Keratinocyte (primary cell): ENCODE data around the gene UCHL1. TPM values are rescaled to one million over a fixed set of nuclear protein-coding genes. Genes with fewer than 3 reads are reported as not detected.

Source experiments
- DNase-seq: peaks from one replicate; pipeline ENCODE4 v3.0.0-alpha.2; 2011; ENCODE audit warnings: low read depth, missing footprints, low spot score
- FAIRE-seq: peaks from 2 replicates; lab custom pipeline; 2011; peaks lifted over from hg19 to GRCh38; lab: Jason Lieb, UNC
- H2AFZ ChIP-seq: 2 replicates; pipeline ENCODE4 v1.6.0; 2012; ENCODE audit warnings: low read length, control low read depth, inconsistent platforms; ENCODE audit not compliant: control insufficient read depth
- H3K27ac ChIP-seq: 2 replicates; pipeline ENCODE4 v1.5.1; 2011; ENCODE audit warnings: low read length; ENCODE audit not compliant: control insufficient read depth, insufficient read depth
- H3K27me3 ChIP-seq: 3 replicates; pipeline ENCODE4 v1.6.0; 2011; ENCODE audit warnings: low read length; ENCODE audit not compliant: control insufficient read depth, insufficient read depth; ENCODE audit errors: extremely low read depth
- H3K36me3 ChIP-seq, 2 experiments: 2 replicates in 1 of 2; 3 replicates in 1 of 2; pipeline ENCODE4 v1.5.1; 2011; ENCODE audit warnings: low read length in 2 of 2, mild to moderate bottlenecking in 1 of 2; ENCODE audit not compliant: control insufficient read depth in 2 of 2, insufficient read depth in 2 of 2; ENCODE audit errors: extremely low read depth in 1 of 2
- H3K4me1 ChIP-seq: 3 replicates; pipeline ENCODE4 v1.5.1; 2011; ENCODE audit warnings: low read length; ENCODE audit not compliant: control insufficient read depth, insufficient read depth; ENCODE audit errors: extremely low read depth
- H3K4me2 ChIP-seq: 3 replicates; pipeline ENCODE4 v1.6.0; 2011; ENCODE audit warnings: low read depth, low read length; ENCODE audit not compliant: control insufficient read depth, insufficient read depth; ENCODE audit errors: extremely low read depth
- H3K4me3 ChIP-seq, 3 experiments: fragments of 200-600 bp in 1 of 3; sonication (generic) in 1 of 3; 2 replicates in 2 of 3; 3 replicates in 1 of 3; pipeline ENCODE4 v1.5.1; 2011 to 2016; ENCODE audit warnings: low read length in 3 of 3, mild to moderate bottlenecking in 3 of 3, control low read depth in 2 of 3, inconsistent platforms in 1 of 3, low read depth in 1 of 3, mixed read lengths in 1 of 3, mixed run types in 1 of 3, moderate library complexity in 1 of 3; ENCODE audit not compliant: control insufficient read depth in 2 of 3, insufficient read depth in 2 of 3; ENCODE audit errors: extremely low read depth in 1 of 3
- H3K79me2 ChIP-seq: 2 replicates; pipeline ENCODE4 v1.6.0; 2012; ENCODE audit warnings: low read length; ENCODE audit not compliant: control insufficient read depth, insufficient read depth
- H3K9ac ChIP-seq: 3 replicates; pipeline ENCODE4 v1.6.0; 2011; ENCODE audit warnings: low read length; ENCODE audit not compliant: control insufficient read depth, insufficient read depth; ENCODE audit errors: extremely low read depth
- H3K9me1 ChIP-seq: 3 replicates; pipeline ENCODE4 v1.6.0; 2011; ENCODE audit warnings: low read length; ENCODE audit not compliant: control insufficient read depth, insufficient read depth; ENCODE audit errors: extremely low read depth
- H3K9me3 ChIP-seq: 2 replicates; pipeline ENCODE4 v1.5.1; 2012; ENCODE audit warnings: low read depth, low read length; ENCODE audit not compliant: control insufficient read depth
- H4K20me1 ChIP-seq: 3 replicates; pipeline ENCODE4 v1.6.0; 2011; ENCODE audit warnings: low read length; ENCODE audit not compliant: control insufficient read depth, insufficient read depth; ENCODE audit errors: extremely low read depth
- CTCF ChIP-seq, 3 experiments: IDR thresholded peaks in 1 of 3; conservative IDR thresholded peaks in 1 of 3; optimal IDR thresholded peaks in 1 of 3; 2 replicates in 2 of 3; 3 replicates in 1 of 3; pipeline versions ENCODE3 to v1.5.1; 2011; ENCODE audit warnings: low read length in 3 of 3, mild to moderate bottlenecking in 3 of 3, moderate library complexity in 2 of 3, control low read depth in 1 of 3, inconsistent platforms in 1 of 3; ENCODE audit not compliant: insufficient read depth in 2 of 3; ENCODE audit errors: extremely low read depth in 1 of 3
- EZH2 ChIP-seq: IDR thresholded peaks from one replicate; pipeline ENCODE4 v1.6.1; 2012; ENCODE audit warnings: inconsistent platforms, mild to moderate bottlenecking, low read length, moderate library complexity
- dilution Hi-C: fragments of 300-500 bp; cut with MboI; formaldehyde crosslinking; loops from one replicate; pipeline ENCODE4 v1.7.0; 2020; ENCODE audit warnings: low sequenced_read_pairs; ENCODE audit not compliant: extremely low pct_ligation_motif_present
- polyA plus RNA-seq, 5 experiments: library from polyadenylated mRNA; depleted of rRNA in 3 of 5; stranded (reverse) in 3 of 5; stranded (forward) in 1 of 5; unstranded in 1 of 5; fragments of >200 nt; gene quantifications; 1 replicate in 1 of 5; 2 replicates in 3 of 5; 3 replicates in 1 of 5; pipeline versions ENCODE4 v1.2.1 to v1.2.3, GENCODE V29; 2011 to 2012; ENCODE audit warnings: missing spikeins in 2 of 5, low read depth in 1 of 5, low replicate concordance in 1 of 5

The UCHL1 gene
- polyA plus RNA-seq, 1 donor (not counting 4 experiments of a cell fraction or from before 2014, with no cell fraction given): 3.0 TPM

DNA sequence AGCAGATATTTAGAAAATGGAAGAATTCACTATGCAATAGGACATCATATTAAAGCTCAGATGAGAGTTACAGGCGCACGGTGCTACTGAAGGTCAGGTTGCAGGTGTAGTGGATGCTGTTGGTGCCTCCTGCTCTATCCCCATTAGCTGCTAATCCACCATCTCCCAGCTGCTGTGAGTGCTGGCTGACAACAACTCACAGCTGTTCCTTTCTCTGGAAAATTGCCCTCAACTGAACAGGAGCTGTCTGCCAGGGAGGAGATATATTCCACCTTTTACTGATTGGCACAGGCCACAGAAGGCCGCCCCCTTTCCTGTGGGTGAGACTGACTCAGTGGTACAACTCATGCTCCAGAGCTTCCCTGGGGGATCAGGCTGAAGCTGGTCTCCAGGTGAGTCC is 48.7 kb downstream of the UCHL1 start:
- FAIRE-seq: no peak
- Histone ChIP-seq H3K4me3 (no peak overlapping the region), H3K4me2 (no peak overlapping the region), H3K27ac (no peak overlapping the region), H3K79me2 (no peaks in the 10 kb centered on the region), H3K9me3 (no peaks in the 10 kb centered on the region), H3K9ac (no peak overlapping the region), H3K27me3 (no peaks in the 10 kb centered on the region), H3K9me1 (no peaks in the 10 kb centered on the region), H2AFZ (no peak overlapping the region), H3K4me1 (no peaks in the 10 kb centered on the region), H3K36me3 (no peaks in the 10 kb centered on the region), H4K20me1 (no peaks in the 10 kb centered on the region)
- DNase-seq: no peak
- dilution Hi-C loops: no loop called here
- TF ChIP-seq EZH2 (no peak), CTCF (optimal IDR thresholded peaks at IDR 0.05 in 1 of 3, IDR thresholded peaks at IDR 0.05 in 1 of 3, conservative IDR thresholded peaks at IDR 0.05 in 1 of 3; ENCODE audit: extremely low read depth in 1 of 3, insufficient read depth in 2 of 3, low read length in 3 of 3) (no peak)

- Histone ChIP-seq H3K9me3 (no peaks in the 10 kb centered on the region), H3K4me3 (no peak overlapping the region), H3K79me2 (no peaks in the 10 kb centered on the region), H3K4me2 (no peak overlapping the region), H3K36me3 (no peaks in the 10 kb centered on the region), H3K4me1 (no peaks in the 10 kb centered on the region), H3K27ac (no peak overlapping the region), H3K9ac (no peak overlapping the region), H3K9me1 (no peaks in the 10 kb centered on the region), H4K20me1 (no peaks in the 10 kb centered on the region), H3K27me3 (no peaks in the 10 kb centered on the region), H2AFZ (no peak overlapping the region)
- dilution Hi-C loops: no loop called here
- TF ChIP-seq EZH2 (no peak), CTCF (optimal IDR thresholded peaks at IDR 0.05 in 1 of 3, IDR thresholded peaks at IDR 0.05 in 1 of 3, conservative IDR thresholded peaks at IDR 0.05 in 1 of 3; ENCODE audit: extremely low read depth in 1 of 3, insufficient read depth in 2 of 3, low read length in 3 of 3) (no peak)
- DNase-seq: no peak
- FAIRE-seq: no peak
Measured at GRCh38 chr4:41307638-41308037, 50.9 kb downstream of the UCHL1 start.
